GM11168 (cell line): ENCODE measurements around the gene DIP2A.

ENCODE experiments used
- in situ Hi-C: fragments of 300-500 bp; cut with MboI; formaldehyde crosslinking; loops from one replicate; pipeline ENCODE4 v1.12.0; 2022; ENCODE audit warnings: low sequenced_read_pairs; ENCODE audit not compliant: unreplicated experiment

Gene DIP2A

DNA sequence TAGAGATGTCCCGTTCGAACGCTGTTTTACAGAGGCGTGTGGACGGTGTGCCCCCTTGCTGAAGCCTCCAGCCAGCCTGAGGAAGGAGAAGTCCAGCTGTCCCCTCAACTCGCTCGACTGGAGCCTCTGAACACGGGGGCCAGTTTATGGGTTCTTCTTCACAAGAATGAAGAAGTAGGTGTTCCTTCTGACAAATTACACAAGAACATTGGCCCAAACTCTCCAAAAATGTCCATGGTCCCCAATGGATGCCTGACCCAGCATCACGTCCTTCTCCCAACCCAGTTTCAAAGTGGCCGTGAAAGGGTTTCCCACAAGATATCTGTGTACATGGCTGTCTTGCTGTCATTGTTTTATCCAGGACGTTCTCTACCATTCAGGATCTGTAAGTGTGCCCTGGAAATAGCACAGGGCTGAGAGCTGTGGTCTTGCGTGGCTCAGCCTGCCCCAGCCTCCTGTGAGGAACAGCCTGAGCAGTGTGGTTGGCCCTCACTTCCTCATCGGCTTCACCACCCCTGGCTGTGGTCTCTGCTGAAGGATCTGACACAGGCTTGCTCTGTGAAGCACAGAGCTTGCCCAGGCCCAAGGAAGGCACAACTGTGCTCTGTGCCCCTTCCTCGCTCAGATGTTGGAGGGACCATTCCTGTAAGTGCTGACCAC is 147.2 kb downstream of the DIP2A start:
- in situ Hi-C loops: no loop called here

DNA sequence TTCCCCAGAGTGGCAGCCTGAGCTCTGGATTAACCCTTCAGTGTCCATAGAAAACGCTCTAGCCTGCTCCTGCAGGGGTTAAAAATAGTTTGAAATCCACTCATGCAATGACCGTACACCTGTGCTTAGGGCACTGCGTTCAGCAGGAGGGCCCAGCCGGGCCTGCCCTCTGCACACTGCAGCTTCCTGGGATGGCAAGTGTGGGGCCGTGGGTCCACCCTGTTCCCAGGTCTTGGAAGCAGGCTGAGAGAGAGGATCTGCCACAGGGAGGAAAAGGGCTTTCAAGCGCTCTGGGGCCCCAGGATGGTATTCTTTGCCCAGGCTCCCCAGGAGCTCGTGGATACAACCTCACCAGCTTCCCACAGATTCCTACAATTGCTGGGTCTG is 147.7 kb downstream of the DIP2A start:
- in situ Hi-C loops: no loop called here

- in situ Hi-C loops: no loop called here
These were observed 148.9 kb downstream of the DIP2A start for GRCh38 chr21:46607636-46608035.

- in situ Hi-C loops: no loop called here
These were observed 150.0 kb downstream of the DIP2A start for GRCh38 chr21:46608672-46609111.

GRCh38 chr21:46610018-46610701 is 151.5 kb downstream of the DIP2A start:
- in situ Hi-C loops: no loop called here

DNA sequence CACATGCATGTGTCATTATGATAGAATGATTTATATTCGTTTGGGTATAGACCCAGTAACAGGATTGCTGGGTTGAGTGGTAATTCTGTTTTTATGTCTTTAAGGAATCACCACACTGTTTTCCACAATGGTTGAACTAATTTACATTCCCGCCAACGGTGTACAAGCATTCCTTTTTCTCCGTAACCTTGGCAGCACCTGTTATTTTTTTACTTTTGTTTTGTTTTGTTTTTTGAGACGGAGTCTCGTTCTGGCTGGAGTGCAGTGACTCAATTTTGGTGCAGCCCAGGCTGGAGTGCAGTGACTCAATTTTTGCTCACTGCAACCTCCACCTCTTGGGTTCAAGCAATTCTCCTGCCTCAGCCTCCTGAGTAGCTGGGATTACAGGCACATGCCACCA is 154.7 kb downstream of the DIP2A start:
- in situ Hi-C loops: no loop called here

GRCh38 chr21:46616050-46616449 is 157.4 kb downstream of the DIP2A start:
- in situ Hi-C loops: no loop called here

- in situ Hi-C loops: no loop called here
These were observed 158.0 kb downstream of the DIP2A start for GRCh38 chr21:46616656-46617055.

- in situ Hi-C loops: no loop called here
These were observed 158.8 kb downstream of the DIP2A start for GRCh38 chr21:46617267-46618051.

- in situ Hi-C loops: no loop called here
These were observed 160.2 kb downstream of the DIP2A start for GRCh38 chr21:46618738-46619379.
